Astrocyte (in vitro differentiated cells and primary cell): ENCODE measurements around the gene UST. TPM values are rescaled to one million over a fixed set of nuclear protein-coding genes. Genes with fewer than 3 reads are reported as not detected.

ENCODE experiments used
- DNase-seq: peaks from one replicate; pipeline ENCODE4 v3.0.0-alpha.2; 2010; ENCODE audit warnings: low read depth
- FAIRE-seq: peaks from 2 replicates; lab custom pipeline; 2011; peaks lifted over from hg19 to GRCh38; lab: Jason Lieb, UNC
- H2AFZ ChIP-seq: 2 replicates; pipeline ENCODE4 v1.6.0; 2012; ENCODE audit warnings: low read depth, low read length, inconsistent platforms
- H3K27ac ChIP-seq: 2 replicates; pipeline ENCODE4 v1.5.1; 2011; ENCODE audit warnings: low read depth, low read length, inconsistent platforms
- H3K27me3 ChIP-seq: 2 replicates; pipeline ENCODE4 v1.6.0; 2011; ENCODE audit warnings: low read length, inconsistent platforms; ENCODE audit not compliant: insufficient read depth
- H3K36me3 ChIP-seq: 2 replicates; pipeline ENCODE4 v1.5.1; 2011; ENCODE audit warnings: low read length, inconsistent platforms; ENCODE audit not compliant: insufficient read depth
- H3K4me1 ChIP-seq: 2 replicates; pipeline ENCODE4 v1.5.1; 2011; ENCODE audit warnings: low read length, inconsistent platforms; ENCODE audit not compliant: insufficient read depth
- H3K4me2 ChIP-seq: 2 replicates; pipeline ENCODE4 v1.6.0; 2012; ENCODE audit warnings: low read length, inconsistent platforms
- H3K4me3 ChIP-seq: 2 replicates; pipeline ENCODE4 v1.5.1; 2011; ENCODE audit warnings: low read depth, mild to moderate bottlenecking, low read length, inconsistent platforms; ENCODE audit not compliant: insufficient read depth
- H3K79me2 ChIP-seq: 2 replicates; pipeline ENCODE4 v1.6.0; 2012; ENCODE audit warnings: mild to moderate bottlenecking, low read length, inconsistent platforms; ENCODE audit not compliant: insufficient read depth
- H3K9ac ChIP-seq: 2 replicates; pipeline ENCODE4 v1.6.0; 2012; ENCODE audit warnings: mild to moderate bottlenecking, low read length, inconsistent platforms
- H3K9me3 ChIP-seq: 2 replicates; pipeline ENCODE4 v1.5.1; 2012; ENCODE audit warnings: low read depth, mild to moderate bottlenecking, low read length, inconsistent platforms; ENCODE audit not compliant: insufficient read depth
- H4K20me1 ChIP-seq: 2 replicates; pipeline ENCODE4 v1.6.0; 2012; ENCODE audit warnings: low read length, inconsistent platforms; ENCODE audit not compliant: insufficient read depth
- H3K27ac Mint-ChIP-seq: one replicate; pipeline ENCODE4 v1.8.0; 2021; ENCODE audit warnings: mild to moderate bottlenecking, mixed read lengths; ENCODE audit not compliant: unreplicated experiment
- H3K27me3 Mint-ChIP-seq: one replicate; pipeline ENCODE4 v1.8.0; 2021; ENCODE audit warnings: low read depth, mixed read lengths; ENCODE audit not compliant: unreplicated experiment
- H3K36me3 Mint-ChIP-seq: one replicate; pipeline ENCODE4 v1.8.0; 2021; ENCODE audit warnings: low read depth, mixed read lengths; ENCODE audit not compliant: unreplicated experiment
- H3K4me1 Mint-ChIP-seq: one replicate; pipeline ENCODE4 v1.8.0; 2021; ENCODE audit warnings: low read depth, mixed read lengths; ENCODE audit not compliant: unreplicated experiment
- H3K4me3 Mint-ChIP-seq: one replicate; pipeline ENCODE4 v1.8.0; 2021; ENCODE audit warnings: mild to moderate bottlenecking, moderate library complexity, mixed read lengths; ENCODE audit not compliant: unreplicated experiment
- H3K9me3 Mint-ChIP-seq: one replicate; pipeline ENCODE4 v1.8.0; 2021; ENCODE audit warnings: mild to moderate bottlenecking, mixed read lengths; ENCODE audit not compliant: unreplicated experiment
- EZH2 ChIP-seq: IDR thresholded peaks from 2 replicates; pipeline ENCODE4 v1.6.1; 2012; ENCODE audit warnings: mild to moderate bottlenecking, low read length, inconsistent platforms; ENCODE audit not compliant: insufficient read depth
- total RNA-seq: library from RNA; stranded (reverse); gene quantifications from 2 replicates; pipeline ENCODE4 v1.2.1, GENCODE V29; 2021
- TF ChIP-seq, protein P1 (sequence below): IDR thresholded peaks from 2 replicates; pipeline ENCODE4 v1.5.1; 2011; ENCODE audit warnings: low read depth, mild to moderate bottlenecking, inconsistent platforms, low read length, moderate library complexity; ENCODE audit not compliant: insufficient read depth

UST gene
- total RNA-seq, 1 donor from 2014 or later, result 15.3 TPM

GRCh38 chr6:149107520-149107919, 360.7 kb downstream of the UST start:
- TF ChIP-seq EZH2, result no peak
- TF ChIP-seq, protein P1, sequence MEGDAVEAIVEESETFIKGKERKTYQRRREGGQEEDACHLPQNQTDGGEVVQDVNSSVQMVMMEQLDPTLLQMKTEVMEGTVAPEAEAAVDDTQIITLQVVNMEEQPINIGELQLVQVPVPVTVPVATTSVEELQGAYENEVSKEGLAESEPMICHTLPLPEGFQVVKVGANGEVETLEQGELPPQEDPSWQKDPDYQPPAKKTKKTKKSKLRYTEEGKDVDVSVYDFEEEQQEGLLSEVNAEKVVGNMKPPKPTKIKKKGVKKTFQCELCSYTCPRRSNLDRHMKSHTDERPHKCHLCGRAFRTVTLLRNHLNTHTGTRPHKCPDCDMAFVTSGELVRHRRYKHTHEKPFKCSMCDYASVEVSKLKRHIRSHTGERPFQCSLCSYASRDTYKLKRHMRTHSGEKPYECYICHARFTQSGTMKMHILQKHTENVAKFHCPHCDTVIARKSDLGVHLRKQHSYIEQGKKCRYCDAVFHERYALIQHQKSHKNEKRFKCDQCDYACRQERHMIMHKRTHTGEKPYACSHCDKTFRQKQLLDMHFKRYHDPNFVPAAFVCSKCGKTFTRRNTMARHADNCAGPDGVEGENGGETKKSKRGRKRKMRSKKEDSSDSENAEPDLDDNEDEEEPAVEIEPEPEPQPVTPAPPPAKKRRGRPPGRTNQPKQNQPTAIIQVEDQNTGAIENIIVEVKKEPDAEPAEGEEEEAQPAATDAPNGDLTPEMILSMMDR, result no peak
- Histone ChIP-seq H3K27ac (no peak overlapping the region), H2AFZ (no peak overlapping the region), H3K9me3 (no peaks in the 10 kb centered on the region), H3K4me3 (no peak overlapping the region), H3K79me2 (no peaks in the 10 kb centered on the region), H3K27me3 (no peaks in the 10 kb centered on the region), H3K9ac (no peak overlapping the region), H4K20me1 (no peaks in the 10 kb centered on the region), H3K36me3 (no peaks in the 10 kb centered on the region), H3K4me2 (no peak overlapping the region), H3K4me1 (no peaks in the 10 kb centered on the region)
- DNase-seq (no peak), FAIRE-seq (no peak)
- H3K9me3 Mint-ChIP-seq, result no peaks in the 10 kb centered on the region
- H3K36me3 Mint-ChIP-seq, result no peaks in the 10 kb centered on the region
- no peak overlapping the region for H3K27ac Mint-ChIP-seq
- H3K4me3 Mint-ChIP-seq, result no peak overlapping the region
- H3K4me1 Mint-ChIP-seq, result no peaks in the 10 kb centered on the region
- H3K27me3 Mint-ChIP-seq, result peaks cover 5% of the 10 kb centered on the region

GRCh38 chr6:149108038-149108748, 361.4 kb downstream of the UST start:
- Mint-ChIP-seq H3K27ac (no peak overlapping the region), H3K4me1 (no peaks in the 10 kb centered on the region), H3K27me3 (peaks cover 5% of the 10 kb centered on the region), H3K9me3 (peaks cover 5% of the 10 kb centered on the region), H3K4me3 (no peak overlapping the region), H3K36me3 (peaks cover 3% of the 10 kb centered on the region)
- TF ChIP-seq, protein P1, result no peak
- TF ChIP-seq EZH2, result no peak
- Histone ChIP-seq H3K4me3 (no peak overlapping the region), H3K36me3 (no peaks in the 10 kb centered on the region), H3K9ac (no peak overlapping the region), H3K9me3 (no peaks in the 10 kb centered on the region), H4K20me1 (no peaks in the 10 kb centered on the region), H3K4me1 (no peaks in the 10 kb centered on the region), H3K4me2 (no peak overlapping the region), H3K79me2 (no peaks in the 10 kb centered on the region), H2AFZ (no peak overlapping the region), H3K27me3 (no peaks in the 10 kb centered on the region), H3K27ac (no peak overlapping the region)
- no peak for FAIRE-seq
- no peak for DNase-seq

GRCh38 chr6:149108749-149109100, 361.9 kb downstream of the UST start:
- H3K4me3 ChIP-seq, result no peak overlapping the region
- no peak overlapping the region for H3K27ac ChIP-seq
- H3K4me2 ChIP-seq, result no peak overlapping the region
- Mint-ChIP-seq H3K36me3 (peaks cover 3% of the 10 kb centered on the region), H3K27me3 (peaks cover 5% of the 10 kb centered on the region), H3K9me3 (peaks cover 5% of the 10 kb centered on the region), H3K4me1 (no peaks in the 10 kb centered on the region), H3K27ac (no peak overlapping the region), H3K4me3 (no peak overlapping the region)
- H3K9me3 ChIP-seq, result no peaks in the 10 kb centered on the region
- no peaks in the 10 kb centered on the region for H3K79me2 ChIP-seq
- H2AFZ ChIP-seq, result no peak overlapping the region
- FAIRE-seq (no peak), DNase-seq (no peak)
- H4K20me1 ChIP-seq, result no peaks in the 10 kb centered on the region
- H3K36me3 ChIP-seq, result no peaks in the 10 kb centered on the region
- H3K9ac ChIP-seq, result no peak overlapping the region
- H3K4me1 ChIP-seq, result no peaks in the 10 kb centered on the region
- H3K27me3 ChIP-seq, result no peaks in the 10 kb centered on the region
- no peak for TF ChIP-seq EZH2
- TF ChIP-seq, protein P1, result no peak
